Small intestine (tissue), 7 donors: ENCODE data around the gene C1orf21. TPM values are rescaled to one million over a fixed set of nuclear protein-coding genes. Genes with fewer than 3 reads are reported as not detected.

Source experiments
- DNase-seq, 2 donors: peaks; one replicate each; pipeline versions ENCODE4 v3.0.0 to v3.0.0-alpha.2; 2013
- FAIRE-seq: peaks from 2 replicates; lab custom pipeline; 2012; peaks lifted over from hg19 to GRCh38; lab: Jason Lieb, UNC
- H3K27ac ChIP-seq, 3 donors: one replicate each; pipeline ENCODE4 v1.5.1; 2013; ENCODE audit warnings: low read length in 2 of 3, mild to moderate bottlenecking in 2 of 3, control low read depth in 1 of 3, inconsistent platforms in 1 of 3, low read depth in 1 of 3, moderate library complexity in 1 of 3
- H3K27me3 ChIP-seq, 3 donors: one replicate each; pipeline ENCODE4 v1.6.1; 2013; ENCODE audit warnings: low read length in 3 of 3, inconsistent platforms in 1 of 3; ENCODE audit not compliant: control insufficient read depth in 3 of 3, insufficient read depth in 3 of 3
- H3K36me3 ChIP-seq, 3 donors: one replicate each; pipeline ENCODE4 v1.6.1; 2013; ENCODE audit warnings: low read length in 3 of 3, inconsistent platforms in 1 of 3, low read depth in 1 of 3, mild to moderate bottlenecking in 1 of 3, moderate library complexity in 1 of 3; ENCODE audit not compliant: control insufficient read depth in 3 of 3, insufficient read depth in 2 of 3
- H3K4me1 ChIP-seq, 3 donors: one replicate each; pipeline ENCODE4 v1.6.1; 2013; ENCODE audit warnings: low read length in 2 of 3, inconsistent platforms in 1 of 3, low read depth in 1 of 3, mild to moderate bottlenecking in 1 of 3, moderate library complexity in 1 of 3; ENCODE audit not compliant: control insufficient read depth in 3 of 3, insufficient read depth in 2 of 3
- H3K4me3 ChIP-seq, 3 donors: one replicate each; pipeline ENCODE4 v1.5.1; 2013; ENCODE audit warnings: low read length in 3 of 3, control low read depth in 1 of 3, inconsistent platforms in 1 of 3, low read depth in 1 of 3, mild to moderate bottlenecking in 1 of 3, moderate library complexity in 1 of 3
- H3K9me3 ChIP-seq, 2 donors: one replicate each; pipeline ENCODE4 v1.6.1; 2013; ENCODE audit warnings: low read depth in 1 of 2, low read length in 1 of 2; ENCODE audit not compliant: control insufficient read depth in 2 of 2, insufficient read depth in 1 of 2
- WGBS, 3 donors: extraction: QIAGEN DNeasy Blood & Tissue Kit; methylation state at CpG; one replicate each; pipeline ENCODE4 v1.1.7; 2013; 5-methylcytosine and 5-hydroxymethylcytosine counted together
- polyA plus RNA-seq, 4 donors: library from polyadenylated mRNA; stranded (reverse) in 3 of 4; unstranded in 1 of 4; fragments of 200-250 nt in 3 of 4; fragments of 120-200 nt in 1 of 4; gene quantifications; one replicate each; pipeline versions ENCODE4 v1.2.1 to v1.2.3, GENCODE V29; 2013
- donor health status: healthy with polysubstance abuse.
- donor health status: control.
- donor health status: control.
- donor health status: Bipolar disorder and iron deficiency.
- donor health status: healthy.

Gene C1orf21
- polyA plus RNA-seq, 4 donors: 36.5 to 78.3 (median 58.9) TPM

- peaks cover 17 to 75% (median 34%) of the 10 kb centered on the region in 3 donors for H3K4me1 ChIP-seq
- no peak for FAIRE-seq
Measured at GRCh38 chr1:184489908-184490307, 103.1 kb downstream of the C1orf21 start.

GRCh38 chr1:184492536-184492935 is 105.7 kb downstream of the C1orf21 start:
- no peak for FAIRE-seq
- H3K9me3 ChIP-seq: no peaks in the 10 kb centered on the region
- no peaks in the 10 kb centered on the region for H3K36me3 ChIP-seq
- H3K27ac ChIP-seq: peak overlapping the region; percentile 80 to 87 (median 83)
- no peak overlapping the region for H3K4me3 ChIP-seq
- H3K27me3 ChIP-seq: no peaks in the 10 kb centered on the region
- H3K4me1 ChIP-seq: peaks cover 13 to 51% (median 21%) of the 10 kb centered on the region in 3 donors
- no peak for DNase-seq

More at GRCh38 chr1:184489908-184490307, 103.1 kb downstream of the C1orf21 start:
- WGBS, 3 donors: 97 to 98% (median 98%) methylated on average over 3 of the region's 3 CpGs
- no peaks in the 10 kb centered on the region for H3K27me3 ChIP-seq
- no peaks in the 10 kb centered on the region for H3K9me3 ChIP-seq
- no peak for DNase-seq
- peaks cover 0 to 2% (median 0%) of the 10 kb centered on the region in 3 donors for H3K36me3 ChIP-seq
- H3K27ac ChIP-seq: peak overlapping the region in 1 of 3 donors; percentile 32
- H3K4me3 ChIP-seq: no peak overlapping the region

GRCh38 chr1:184493987-184494388 is 107.2 kb downstream of the C1orf21 start:
- peak overlapping the region in 2 of 3 donors; percentile 41 to 87 for H3K27ac ChIP-seq
- peaks cover 13 to 47% (median 19%) of the 10 kb centered on the region in 3 donors for H3K4me1 ChIP-seq
- no peaks in the 10 kb centered on the region for H3K27me3 ChIP-seq
- H3K36me3 ChIP-seq: no peaks in the 10 kb centered on the region
- WGBS, 3 donors: 24 to 68% (median 50%) methylated on average over 1 of the region's 1 CpG
- H3K4me3 ChIP-seq: peak overlapping the region in 1 of 3 donors; percentile 3
- H3K9me3 ChIP-seq: no peaks in the 10 kb centered on the region
- DNase-seq (peak; percentile 57 to 66), FAIRE-seq (no peak)

GRCh38 chr1:184494929-184495328 is 108.1 kb downstream of the C1orf21 start:
- Histone ChIP-seq H3K4me1 (peaks cover 13 to 41% (median 16%) of the 10 kb centered on the region in 3 donors), H3K27ac (no peak overlapping the region), H3K36me3 (no peaks in the 10 kb centered on the region), H3K4me3 (no peak overlapping the region), H3K27me3 (no peaks in the 10 kb centered on the region), H3K9me3 (no peaks in the 10 kb centered on the region)
- no peak for FAIRE-seq
- DNase-seq: no peak
- WGBS, 3 donors: 85 to 93% (median 89%) methylated on average over 4 of the region's 4 CpGs

- no peaks in the 10 kb centered on the region for H3K9me3 ChIP-seq
- FAIRE-seq (no peak), DNase-seq (no peak)
- H3K27ac ChIP-seq: no peak overlapping the region
- H3K4me1 ChIP-seq: peaks cover 5 to 12% (median 8%) of the 10 kb centered on the region in 3 donors
- no peaks in the 10 kb centered on the region for H3K36me3 ChIP-seq
- H3K4me3 ChIP-seq: no peak overlapping the region
- no peaks in the 10 kb centered on the region for H3K27me3 ChIP-seq
- 92 to 96% (median 94%) methylated on average over 10 of the region's 10 CpGs for WGBS, 3 donors
Measured at GRCh38 chr1:184497959-184498723, 111.3 kb downstream of the C1orf21 start.

GRCh38 chr1:184499616-184500015 is 112.8 kb downstream of the C1orf21 start:
- WGBS, 3 donors: 81 to 95% (median 86%) methylated on average over 1 of the region's 1 CpG
- FAIRE-seq (no peak), DNase-seq (no peak)
- no peaks in the 10 kb centered on the region for H3K36me3 ChIP-seq
- peaks cover 0 to 4% (median 2%) of the 10 kb centered on the region in 3 donors for H3K4me1 ChIP-seq
- no peak overlapping the region for H3K4me3 ChIP-seq
- H3K27ac ChIP-seq: no peak overlapping the region
- H3K9me3 ChIP-seq: no peaks in the 10 kb centered on the region
- H3K27me3 ChIP-seq: no peaks in the 10 kb centered on the region

GRCh38 chr1:184502161-184502560 is 115.3 kb downstream of the C1orf21 start:
- H3K9me3 ChIP-seq: no peaks in the 10 kb centered on the region
- H3K27me3 ChIP-seq: no peaks in the 10 kb centered on the region
- no peaks in the 10 kb centered on the region for H3K36me3 ChIP-seq
- no peak for DNase-seq
- H3K4me1 ChIP-seq: peaks cover 0 to 9% (median 1%) of the 10 kb centered on the region in 3 donors
- no peak for FAIRE-seq
- no peak overlapping the region for H3K27ac ChIP-seq
- 82 to 88% (median 84%) methylated on average over 6 of the region's 6 CpGs for WGBS, 3 donors
- H3K4me3 ChIP-seq: no peak overlapping the region

- peaks cover 0 to 12% (median 7%) of the 10 kb centered on the region in 3 donors for H3K4me1 ChIP-seq
- no peaks in the 10 kb centered on the region for H3K36me3 ChIP-seq
- FAIRE-seq (no peak), DNase-seq (no peak)
- no peaks in the 10 kb centered on the region for H3K9me3 ChIP-seq
- no peak overlapping the region for H3K4me3 ChIP-seq
- H3K27me3 ChIP-seq: no peaks in the 10 kb centered on the region
- 89 to 94% (median 92%) methylated on average over 6 of the region's 6 CpGs for WGBS, 3 donors
- no peak overlapping the region for H3K27ac ChIP-seq
Measured at GRCh38 chr1:184503221-184503749, 116.5 kb downstream of the C1orf21 start.
